AG04449 (cell line): ENCODE results near the gene POLA2.

Experiments used
- CTCF ChIA-PET: fragments of 350-600 bp; formaldehyde crosslinking; extraction: SDS; loops from one replicate; lab custom pipeline; 2021; ENCODE audit warnings: antibody characterized with exemption; lab: Yijun Ruan, JAX
- POLR2A ChIA-PET: fragments of 400-600, 350-600 bp; formaldehyde crosslinking; extraction: SDS; loops from one replicate; lab custom pipeline; 2020; ENCODE audit warnings: antibody characterized with exemption, inconsistent platforms; lab: Yijun Ruan, JAX
- DNase-seq: peaks from one replicate; pipeline ENCODE4 v3.0.0-alpha.2; 2010; ENCODE audit warnings: low read depth, low spot score
- H3K4me3 ChIP-seq: 2 replicates; pipeline ENCODE4 v1.5.1; 2011; ENCODE audit warnings: low read depth, mild to moderate bottlenecking, control low read depth, low read length
- TF ChIP-seq, protein P1 (sequence below): IDR thresholded peaks from one replicate; pipeline ENCODE4 v1.5.1; 2011; ENCODE audit warnings: mild to moderate bottlenecking, moderate library complexity, low read length, control low read depth, inconsistent platforms; ENCODE audit not compliant: insufficient read depth; ENCODE audit errors: missing control alignments

POLA2 gene

DNA sequence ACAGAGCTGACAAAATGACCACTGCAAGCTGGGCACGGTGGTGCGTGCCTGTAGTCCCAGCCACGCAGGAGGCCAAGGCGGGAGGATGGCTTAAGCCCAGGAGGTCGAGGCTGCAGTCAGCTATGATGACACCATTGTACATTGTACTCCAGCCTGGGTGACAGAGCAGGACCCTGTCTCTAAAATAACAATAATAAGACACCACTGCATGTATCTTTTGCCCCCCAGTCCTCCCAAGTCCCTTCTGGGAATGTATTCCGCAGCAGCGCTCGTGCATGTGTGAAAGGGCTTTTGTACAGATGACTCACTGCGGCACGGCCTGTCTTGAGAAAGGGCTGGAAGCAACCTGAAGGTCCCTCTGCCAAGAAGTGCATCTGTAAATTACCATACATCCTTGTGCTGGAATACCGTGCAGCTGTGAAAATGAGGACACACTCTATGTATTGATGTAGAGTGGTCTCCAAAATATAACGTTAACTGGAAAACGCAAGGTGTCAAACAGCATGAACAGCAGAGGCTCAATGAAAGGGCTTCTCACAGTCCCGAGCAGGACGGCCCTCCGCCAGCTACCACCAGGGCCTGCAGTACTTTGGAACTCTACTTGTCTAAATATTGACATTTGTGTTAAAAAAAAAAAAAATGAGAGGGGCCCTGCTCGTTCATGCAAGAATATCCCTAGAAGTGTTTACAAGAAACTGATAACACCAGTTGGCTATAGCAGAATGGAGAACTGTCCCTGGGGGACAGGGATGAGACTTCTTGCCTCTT, 43.9 kb downstream of the POLA2 start:
- ChIA-PET POLR2A (no interaction called here), CTCF (interaction anchor here (52.1 kb wide), 1 partner anchor 22 kb away, joined by 1993 read pairs; the partner anchor contains the start of genes CDC42EP2 and DPF2)
- TF ChIP-seq, protein P1, sequence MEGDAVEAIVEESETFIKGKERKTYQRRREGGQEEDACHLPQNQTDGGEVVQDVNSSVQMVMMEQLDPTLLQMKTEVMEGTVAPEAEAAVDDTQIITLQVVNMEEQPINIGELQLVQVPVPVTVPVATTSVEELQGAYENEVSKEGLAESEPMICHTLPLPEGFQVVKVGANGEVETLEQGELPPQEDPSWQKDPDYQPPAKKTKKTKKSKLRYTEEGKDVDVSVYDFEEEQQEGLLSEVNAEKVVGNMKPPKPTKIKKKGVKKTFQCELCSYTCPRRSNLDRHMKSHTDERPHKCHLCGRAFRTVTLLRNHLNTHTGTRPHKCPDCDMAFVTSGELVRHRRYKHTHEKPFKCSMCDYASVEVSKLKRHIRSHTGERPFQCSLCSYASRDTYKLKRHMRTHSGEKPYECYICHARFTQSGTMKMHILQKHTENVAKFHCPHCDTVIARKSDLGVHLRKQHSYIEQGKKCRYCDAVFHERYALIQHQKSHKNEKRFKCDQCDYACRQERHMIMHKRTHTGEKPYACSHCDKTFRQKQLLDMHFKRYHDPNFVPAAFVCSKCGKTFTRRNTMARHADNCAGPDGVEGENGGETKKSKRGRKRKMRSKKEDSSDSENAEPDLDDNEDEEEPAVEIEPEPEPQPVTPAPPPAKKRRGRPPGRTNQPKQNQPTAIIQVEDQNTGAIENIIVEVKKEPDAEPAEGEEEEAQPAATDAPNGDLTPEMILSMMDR, result no peak
- no peak overlapping the region for H3K4me3 ChIP-seq
- no peak for DNase-seq

DNA sequence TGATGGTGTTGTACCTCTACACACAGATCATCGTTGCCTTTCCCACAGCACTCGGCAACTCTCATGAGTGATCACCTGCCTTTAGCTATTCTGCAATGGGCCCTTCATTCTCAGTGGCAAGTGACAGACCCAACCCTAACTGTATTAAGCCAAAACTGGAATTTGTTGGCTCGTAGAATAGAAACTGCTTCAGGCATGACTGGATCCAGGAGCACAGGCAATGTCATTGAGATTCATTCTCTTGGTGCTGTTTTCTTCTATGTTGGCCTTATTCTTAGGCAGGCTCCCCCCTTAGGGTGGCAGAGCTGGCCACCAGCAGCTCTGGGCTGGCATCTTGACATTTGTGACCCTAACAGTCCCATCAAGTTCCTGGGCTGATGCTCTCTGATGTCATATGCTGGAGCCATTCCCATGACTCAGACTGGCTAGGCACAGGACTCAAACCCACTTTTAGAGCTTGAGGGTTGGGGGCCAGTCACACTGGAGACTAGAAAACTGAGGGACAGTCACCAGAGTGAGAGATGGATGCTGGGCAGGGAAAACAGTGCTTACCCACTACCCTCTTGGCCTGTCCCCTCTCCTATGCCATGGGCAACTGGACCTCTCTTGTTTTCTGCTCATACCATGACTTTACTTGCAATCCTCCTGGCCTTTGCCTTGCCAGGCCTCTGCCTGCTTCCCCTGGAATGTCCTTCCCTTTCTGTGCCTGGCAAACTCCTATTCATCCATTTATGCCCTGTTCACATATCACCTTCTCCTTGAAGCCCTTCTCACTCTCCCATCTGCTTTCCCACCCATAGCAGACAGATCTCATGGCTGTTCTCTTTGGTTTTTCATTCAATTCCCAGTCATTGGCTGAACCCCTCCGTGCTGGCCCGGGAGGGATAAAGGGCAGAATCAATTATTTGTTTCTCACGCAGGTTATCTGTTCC, 45.8 kb downstream of the POLA2 start:
- TF ChIP-seq, protein P1, result no peak
- DNase-seq, result no peak
- no peak overlapping the region for H3K4me3 ChIP-seq
- ChIA-PET CTCF (interaction anchor here (52.1 kb wide), 1 partner anchor 20 kb away, joined by 1993 read pairs; the partner anchor contains the start of genes CDC42EP2 and DPF2), POLR2A (no interaction called here)

DNA sequence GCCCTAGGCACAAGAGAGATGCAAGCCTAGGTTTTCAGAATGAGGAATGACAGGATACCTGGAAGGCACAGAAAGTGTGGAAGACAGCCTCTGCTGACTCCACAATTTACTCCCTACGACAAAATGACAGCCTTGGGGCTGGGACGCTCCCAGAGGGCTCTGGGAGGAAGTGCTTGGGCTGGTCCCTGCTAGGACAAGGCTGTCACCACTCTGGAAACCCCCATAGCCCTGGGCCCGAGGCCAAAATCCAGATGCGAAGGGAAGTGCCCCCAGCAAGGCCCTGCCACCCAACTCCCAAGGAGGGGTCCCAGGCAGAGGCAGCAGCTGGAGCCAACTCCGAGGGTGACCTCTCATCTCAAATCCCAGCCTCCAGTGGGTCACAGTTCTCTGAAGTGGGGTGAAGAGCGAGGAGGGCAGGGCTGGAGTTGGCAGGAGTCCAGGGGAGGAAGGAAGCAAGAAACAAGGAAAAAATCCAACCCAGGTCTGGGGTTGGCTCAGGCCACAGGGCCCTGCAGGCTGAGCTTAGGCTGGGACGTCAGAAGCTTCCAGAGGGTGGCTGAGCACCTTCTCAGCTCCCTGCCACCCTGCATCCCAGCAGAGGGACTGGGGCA, 46.6 kb downstream of the POLA2 start:
- ChIA-PET POLR2A (no interaction called here), CTCF (interaction anchor here (1.1 to 52.1 kb wide), 3 partner anchors 15 to 22 kb away, joined by 3 to 1993 read pairs (median 3); partner anchors contain the start of genes CDC42EP2 and DPF2)
- no peak overlapping the region for H3K4me3 ChIP-seq
- no peak for DNase-seq
- TF ChIP-seq, protein P1, result no peak

DNA sequence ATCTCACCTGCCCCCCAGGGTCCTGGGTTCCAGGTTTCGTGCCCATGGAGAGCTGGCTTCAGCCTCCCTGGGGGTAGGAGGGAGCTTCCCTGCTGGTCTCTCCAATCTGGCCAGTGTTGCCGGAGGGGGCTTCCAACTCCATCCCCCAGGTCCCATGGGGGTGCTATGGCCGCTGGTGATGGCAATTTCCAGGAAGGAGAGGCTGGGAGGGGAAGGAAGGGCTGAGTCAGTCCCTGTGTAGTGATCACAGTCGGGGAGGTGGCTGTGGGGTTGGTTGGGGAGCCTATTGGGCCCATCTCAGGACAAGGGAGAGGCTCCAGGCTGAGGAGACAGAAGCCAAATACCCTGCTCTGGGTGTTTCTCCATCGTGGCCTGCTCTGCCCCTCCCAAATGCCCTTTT, 47.2 kb downstream of the POLA2 start:
- ChIA-PET CTCF (interaction anchor here (1.1 to 52.1 kb wide), 3 partner anchors 15 to 23 kb away, joined by 3 to 1993 read pairs (median 3); partner anchors contain the start of genes CDC42EP2 and DPF2), POLR2A (no interaction called here)
- no peak overlapping the region for H3K4me3 ChIP-seq
- TF ChIP-seq, protein P1, result no peak
- no peak for DNase-seq

DNA sequence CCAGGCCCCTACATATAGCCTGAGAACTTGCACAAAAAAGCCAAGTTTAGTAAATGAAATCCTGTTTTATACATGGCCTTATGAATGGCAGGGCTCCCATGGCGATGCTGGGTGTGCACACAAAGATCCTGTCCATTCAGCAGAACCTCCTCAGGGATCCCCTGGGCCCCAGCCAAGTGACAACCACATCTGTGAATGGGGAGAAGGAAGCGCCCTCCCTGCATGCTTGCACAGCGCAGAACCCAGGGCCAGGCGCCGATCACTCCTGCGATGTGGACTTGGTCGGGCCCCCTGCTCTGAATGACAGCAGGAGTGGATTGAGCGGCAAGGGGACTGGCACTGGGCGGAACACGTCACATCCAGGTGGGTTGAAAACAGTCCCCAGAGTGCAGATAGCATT, 48.5 kb downstream of the POLA2 start:
- TF ChIP-seq, protein P1, result no peak
- DNase-seq, result no peak
- no peak overlapping the region for H3K4me3 ChIP-seq
- ChIA-PET POLR2A (interaction anchor here (1.0 to 1.5 kb wide), 3 partner anchors 8 to 23 kb away, joined by 3 to 8 read pairs (median 4); partner anchors contain the start of gene DPF2), CTCF (interaction anchor here (13.7 to 34.5 kb wide), 2 partner anchors 19 to 27 kb away, joined by 359 to 1993 read pairs; partner anchors contain the start of genes DPF2 and POLA2)
